Nephron (organoid): ENCODE results near the gene HDAC4.

Experiments used
- H3K27ac Mint-ChIP-seq, 3 experiments: 2 replicates each; pipeline ENCODE4 v1.8.0; 2020; ENCODE audit warnings: mixed read lengths in 3 of 3, mild to moderate bottlenecking in 2 of 3, moderate library complexity in 1 of 3
- H3K27me3 Mint-ChIP-seq: 2 replicates; pipeline ENCODE4 v1.8.0; 2021; ENCODE audit warnings: low read depth, mild to moderate bottlenecking, moderate library complexity, mixed read lengths
- H3K36me3 Mint-ChIP-seq: 2 replicates; pipeline ENCODE4 v1.8.0; 2020; ENCODE audit warnings: low read depth, mixed read lengths
- H3K4me1 Mint-ChIP-seq: 2 replicates; pipeline ENCODE4 v1.8.0; 2020; ENCODE audit warnings: mixed read lengths
- H3K4me3 Mint-ChIP-seq, 3 experiments: 2 replicates each; pipeline ENCODE4 v1.8.0; 2020; ENCODE audit warnings: mild to moderate bottlenecking in 3 of 3, mixed read lengths in 3 of 3, moderate library complexity in 2 of 3
- H3K9me3 Mint-ChIP-seq: 2 replicates; pipeline ENCODE4 v1.8.0; 2020; ENCODE audit warnings: mixed read lengths
- TF ChIP-seq, protein P1 (sequence below), 3 experiments: fragments of 200-600 bp; sonication (generic); IDR thresholded peaks; one replicate each; pipeline ENCODE4 v1.5.0; 2021; ENCODE audit warnings: antibody characterized with exemption in 3 of 3; ENCODE audit not compliant: unreplicated experiment in 3 of 3

The HDAC4 gene

DNA sequence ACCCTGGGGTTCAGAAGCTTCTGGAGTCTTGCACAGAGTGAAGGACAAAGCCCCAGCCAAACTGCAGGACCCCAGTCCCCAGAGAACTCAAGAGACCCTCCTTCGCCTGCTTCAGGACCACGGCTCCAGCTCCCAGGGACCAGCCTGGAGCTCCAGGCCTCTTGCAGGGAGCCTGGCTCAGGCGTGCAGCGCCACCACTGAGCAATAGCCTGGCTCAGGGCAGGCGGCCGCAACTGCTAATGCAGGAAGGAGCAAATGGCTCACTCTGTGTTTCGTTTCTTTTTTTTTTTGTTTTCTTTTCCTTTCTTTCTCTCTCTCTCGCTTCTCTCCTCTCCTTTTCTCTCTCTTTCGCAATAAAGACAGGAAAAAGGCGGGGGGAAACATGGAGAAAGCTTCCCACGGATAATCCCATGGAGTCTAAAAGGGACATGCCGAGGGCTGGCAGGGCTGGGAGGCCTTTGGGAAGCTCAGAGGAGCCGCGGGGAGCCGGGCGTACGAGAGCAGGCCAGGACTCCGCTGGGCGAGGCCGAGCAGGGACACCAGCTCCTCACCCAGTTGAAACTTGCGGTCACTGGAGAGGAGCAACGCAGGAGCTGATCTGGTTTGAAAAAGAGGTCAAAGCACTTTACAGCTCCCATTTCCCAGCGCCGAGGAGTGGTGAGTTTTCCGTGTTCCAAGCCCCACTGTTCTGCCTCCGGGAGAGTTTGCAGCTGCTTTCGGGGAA is 308.1 kb downstream of the HDAC4 start:
- Mint-ChIP-seq H3K27ac (no peak overlapping the region), H3K36me3 (no peaks in the 10 kb centered on the region), H3K4me1 (peaks cover 13% of the 10 kb centered on the region), H3K4me3 (no peak overlapping the region), H3K27me3 (no peaks in the 10 kb centered on the region), H3K9me3 (no peaks in the 10 kb centered on the region)
- TF ChIP-seq, protein P1, sequence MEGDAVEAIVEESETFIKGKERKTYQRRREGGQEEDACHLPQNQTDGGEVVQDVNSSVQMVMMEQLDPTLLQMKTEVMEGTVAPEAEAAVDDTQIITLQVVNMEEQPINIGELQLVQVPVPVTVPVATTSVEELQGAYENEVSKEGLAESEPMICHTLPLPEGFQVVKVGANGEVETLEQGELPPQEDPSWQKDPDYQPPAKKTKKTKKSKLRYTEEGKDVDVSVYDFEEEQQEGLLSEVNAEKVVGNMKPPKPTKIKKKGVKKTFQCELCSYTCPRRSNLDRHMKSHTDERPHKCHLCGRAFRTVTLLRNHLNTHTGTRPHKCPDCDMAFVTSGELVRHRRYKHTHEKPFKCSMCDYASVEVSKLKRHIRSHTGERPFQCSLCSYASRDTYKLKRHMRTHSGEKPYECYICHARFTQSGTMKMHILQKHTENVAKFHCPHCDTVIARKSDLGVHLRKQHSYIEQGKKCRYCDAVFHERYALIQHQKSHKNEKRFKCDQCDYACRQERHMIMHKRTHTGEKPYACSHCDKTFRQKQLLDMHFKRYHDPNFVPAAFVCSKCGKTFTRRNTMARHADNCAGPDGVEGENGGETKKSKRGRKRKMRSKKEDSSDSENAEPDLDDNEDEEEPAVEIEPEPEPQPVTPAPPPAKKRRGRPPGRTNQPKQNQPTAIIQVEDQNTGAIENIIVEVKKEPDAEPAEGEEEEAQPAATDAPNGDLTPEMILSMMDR (IDR thresholded peaks at IDR 0.05; ENCODE audit: unreplicated experiment in 3 of 3): no peak

DNA sequence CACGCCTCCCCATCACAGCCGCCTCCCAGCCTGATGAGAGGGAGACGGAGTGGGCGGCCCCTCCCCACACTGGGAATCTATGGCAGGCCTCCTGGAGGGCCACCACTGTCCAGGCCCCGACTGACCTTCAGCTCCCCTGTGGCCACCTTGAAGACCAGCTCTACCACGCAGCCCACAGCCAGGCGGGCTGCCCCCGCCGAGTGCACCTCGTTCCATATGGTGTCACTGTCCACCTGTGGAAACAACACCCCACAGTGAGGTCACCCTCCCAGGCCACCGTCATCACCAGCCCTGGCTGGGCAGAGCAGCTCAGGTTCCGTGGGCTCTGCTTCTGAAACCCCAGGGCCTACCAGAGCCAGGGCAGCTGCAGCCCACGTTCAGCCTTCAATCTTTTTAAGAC is 310.9 kb downstream of the HDAC4 start:
- TF ChIP-seq, protein P1 (IDR thresholded peaks at IDR 0.05; ENCODE audit: unreplicated experiment in 3 of 3): no peak
- Mint-ChIP-seq H3K36me3 (peaks cover 3% of the 10 kb centered on the region), H3K4me1 (peaks cover 13% of the 10 kb centered on the region), H3K9me3 (no peaks in the 10 kb centered on the region), H3K27ac (no peak overlapping the region), H3K27me3 (no peaks in the 10 kb centered on the region), H3K4me3 (no peak overlapping the region)

DNA sequence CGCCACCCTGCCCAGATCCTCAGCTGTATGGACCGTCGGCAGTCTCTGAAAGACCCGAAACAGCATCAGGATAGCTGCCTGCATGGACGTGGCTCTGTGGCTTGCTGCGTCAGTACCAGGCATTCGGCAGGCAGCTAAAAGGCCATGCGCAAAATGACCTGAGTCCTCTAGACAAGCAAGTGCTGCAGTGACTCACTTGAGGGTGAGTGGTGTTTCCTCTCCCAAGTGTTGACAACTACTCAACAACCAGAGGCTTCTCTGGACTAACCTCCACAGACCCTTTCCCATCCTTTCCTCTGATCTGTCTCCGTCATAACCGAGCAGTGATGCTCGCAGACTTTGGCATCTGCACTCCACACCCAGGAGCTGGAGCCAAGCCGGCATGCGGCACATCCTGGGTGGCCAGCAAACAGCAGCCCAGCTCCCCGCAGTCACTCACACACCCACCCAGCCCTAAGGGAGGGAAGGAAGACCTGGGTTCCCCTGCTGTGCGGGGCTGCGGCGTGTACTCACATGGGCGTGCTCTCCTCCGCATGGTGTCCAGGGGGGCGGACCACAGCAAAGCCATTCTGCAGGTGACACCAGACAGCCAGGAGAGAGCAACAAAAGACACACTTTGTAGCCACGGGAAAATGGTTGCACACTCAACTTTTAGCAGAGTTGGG is 313.6 kb downstream of the HDAC4 start:
- H3K4me1 Mint-ChIP-seq: peaks cover 9% of the 10 kb centered on the region
- H3K27me3 Mint-ChIP-seq: peaks cover 3% of the 10 kb centered on the region
- no peaks in the 10 kb centered on the region for H3K9me3 Mint-ChIP-seq
- no peak overlapping the region for H3K27ac Mint-ChIP-seq
- no peak overlapping the region for H3K4me3 Mint-ChIP-seq
- peaks cover 7% of the 10 kb centered on the region for H3K36me3 Mint-ChIP-seq
- TF ChIP-seq, protein P1 (IDR thresholded peaks at IDR 0.05; ENCODE audit: unreplicated experiment in 3 of 3): no peak

DNA sequence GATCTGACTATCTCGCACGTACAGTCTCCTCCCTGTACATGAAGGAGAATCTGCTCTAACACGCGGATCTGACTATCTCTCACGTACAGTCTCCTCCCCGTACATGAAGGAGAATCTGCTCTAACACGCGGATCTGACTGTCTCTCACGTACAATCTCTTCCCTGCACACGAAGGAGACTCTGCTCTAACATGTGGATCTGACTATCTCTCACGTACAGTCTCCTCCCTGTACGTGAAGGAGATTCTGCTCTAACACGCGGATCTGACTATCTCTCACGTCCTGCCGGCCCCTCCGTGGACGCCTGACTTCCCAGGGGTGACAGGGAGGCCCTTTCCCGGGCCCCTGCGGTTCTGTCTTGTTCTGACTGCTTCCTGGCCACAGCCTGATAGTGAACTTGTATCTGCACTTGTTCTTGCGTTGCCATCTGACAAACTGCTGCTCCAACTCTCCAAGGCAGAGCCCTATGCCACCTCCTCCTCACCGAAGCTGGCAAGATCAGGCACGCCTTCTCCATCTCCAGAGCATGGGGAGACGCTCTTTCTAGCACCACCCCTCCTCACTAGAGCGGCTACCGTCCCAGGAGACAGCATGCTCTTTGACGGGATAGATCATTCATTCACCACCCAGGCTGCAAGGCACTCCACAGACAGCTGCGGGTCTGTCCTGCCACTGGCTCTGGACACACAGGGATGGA is 314.3 kb downstream of the HDAC4 start:
- Mint-ChIP-seq H3K4me3 (no peak overlapping the region), H3K27me3 (peaks cover 3% of the 10 kb centered on the region), H3K27ac (no peak overlapping the region), H3K4me1 (peaks cover 9% of the 10 kb centered on the region), H3K36me3 (peaks cover 7% of the 10 kb centered on the region), H3K9me3 (no peaks in the 10 kb centered on the region)
- TF ChIP-seq, protein P1 (IDR thresholded peaks at IDR 0.05; ENCODE audit: unreplicated experiment in 3 of 3): no peak

DNA sequence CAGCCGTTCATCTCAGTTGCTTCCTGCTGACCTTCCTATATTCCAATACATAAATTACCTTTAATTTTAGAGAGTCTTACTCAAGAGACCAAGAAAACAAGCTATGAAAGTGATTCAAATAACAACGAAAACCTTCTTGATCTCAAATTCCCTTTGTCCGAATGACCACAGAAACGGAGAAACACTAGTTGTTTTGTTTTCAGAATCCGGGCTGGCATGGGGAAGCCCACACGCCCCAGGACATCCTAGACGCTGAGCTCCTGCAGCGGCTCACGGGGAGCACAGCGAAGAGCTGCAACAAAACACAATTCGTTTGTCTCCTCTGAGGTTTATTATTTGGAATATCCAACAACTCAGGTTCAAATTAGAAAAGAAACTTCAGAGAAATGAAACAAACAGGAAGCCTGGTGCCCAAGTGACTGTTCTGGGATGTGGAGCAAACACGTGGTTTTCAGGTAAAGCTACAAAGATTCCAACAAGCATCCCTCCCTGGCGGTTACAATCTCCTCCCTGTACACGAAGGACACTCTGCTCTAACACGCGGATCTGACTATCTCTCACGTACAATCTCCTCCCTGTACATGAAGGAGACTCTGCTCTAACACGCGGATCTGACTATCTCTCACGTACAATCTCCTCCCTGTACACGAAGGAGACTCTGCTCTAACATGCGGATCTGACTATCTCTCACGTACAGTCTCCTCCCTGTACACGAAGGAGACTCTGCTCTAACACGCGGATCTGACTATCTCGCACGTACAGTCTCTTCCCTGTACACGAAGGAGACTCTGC is 315.4 kb downstream of the HDAC4 start:
- no peaks in the 10 kb centered on the region for H3K9me3 Mint-ChIP-seq
- H3K27me3 Mint-ChIP-seq: peaks cover 3% of the 10 kb centered on the region
- H3K27ac Mint-ChIP-seq: no peak overlapping the region
- TF ChIP-seq, protein P1 (IDR thresholded peaks at IDR 0.05; ENCODE audit: unreplicated experiment in 3 of 3): no peak
- no peak overlapping the region for H3K4me3 Mint-ChIP-seq
- H3K36me3 Mint-ChIP-seq: peaks cover 12% of the 10 kb centered on the region
- H3K4me1 Mint-ChIP-seq: peaks cover 5% of the 10 kb centered on the region
